Fibroblast of pulmonary artery (primary cell): ENCODE data around the gene PAX5.
A peak's percentile ranks its signal among the peaks of the same experiment; 100 is the strongest.
"Not testable (repeated sequence)": the region's sequence is repeated elsewhere in the genome, so short reads cannot be mapped to it uniquely, and the experiment has no call there.

ENCODE experiments used
- DNase-seq: peaks from one replicate; pipeline ENCODE4 v3.0.0-alpha.2; 2010; ENCODE audit warnings: low read depth
- H3K4me3 ChIP-seq: replicated peaks from 2 replicates; pipeline ENCODE4 v1.5.1; 2011; ENCODE audit warnings: low read depth, mild to moderate bottlenecking, control low read depth, low read length, moderate library complexity
- TF ChIP-seq, protein P1 (sequence below): IDR thresholded peaks from 2 replicates; pipeline ENCODE4 v1.5.1; 2011; ENCODE audit warnings: mild to moderate bottlenecking, control low read depth, low read length, inconsistent platforms; ENCODE audit errors: missing control alignments

PAX5 gene

GRCh38 chr9:37033682-37034304, at the start of gene PAX5:
TSS of gene PAX5 (minus strand) at chr9:37034268. CDS start at chr9:37034031, 237 bp downstream.
- H3K4me3 ChIP-seq: no peak within 1 kb of the TSS
- no peak for DNase-seq
- TF ChIP-seq, protein P1, sequence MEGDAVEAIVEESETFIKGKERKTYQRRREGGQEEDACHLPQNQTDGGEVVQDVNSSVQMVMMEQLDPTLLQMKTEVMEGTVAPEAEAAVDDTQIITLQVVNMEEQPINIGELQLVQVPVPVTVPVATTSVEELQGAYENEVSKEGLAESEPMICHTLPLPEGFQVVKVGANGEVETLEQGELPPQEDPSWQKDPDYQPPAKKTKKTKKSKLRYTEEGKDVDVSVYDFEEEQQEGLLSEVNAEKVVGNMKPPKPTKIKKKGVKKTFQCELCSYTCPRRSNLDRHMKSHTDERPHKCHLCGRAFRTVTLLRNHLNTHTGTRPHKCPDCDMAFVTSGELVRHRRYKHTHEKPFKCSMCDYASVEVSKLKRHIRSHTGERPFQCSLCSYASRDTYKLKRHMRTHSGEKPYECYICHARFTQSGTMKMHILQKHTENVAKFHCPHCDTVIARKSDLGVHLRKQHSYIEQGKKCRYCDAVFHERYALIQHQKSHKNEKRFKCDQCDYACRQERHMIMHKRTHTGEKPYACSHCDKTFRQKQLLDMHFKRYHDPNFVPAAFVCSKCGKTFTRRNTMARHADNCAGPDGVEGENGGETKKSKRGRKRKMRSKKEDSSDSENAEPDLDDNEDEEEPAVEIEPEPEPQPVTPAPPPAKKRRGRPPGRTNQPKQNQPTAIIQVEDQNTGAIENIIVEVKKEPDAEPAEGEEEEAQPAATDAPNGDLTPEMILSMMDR: no peak

DNA sequence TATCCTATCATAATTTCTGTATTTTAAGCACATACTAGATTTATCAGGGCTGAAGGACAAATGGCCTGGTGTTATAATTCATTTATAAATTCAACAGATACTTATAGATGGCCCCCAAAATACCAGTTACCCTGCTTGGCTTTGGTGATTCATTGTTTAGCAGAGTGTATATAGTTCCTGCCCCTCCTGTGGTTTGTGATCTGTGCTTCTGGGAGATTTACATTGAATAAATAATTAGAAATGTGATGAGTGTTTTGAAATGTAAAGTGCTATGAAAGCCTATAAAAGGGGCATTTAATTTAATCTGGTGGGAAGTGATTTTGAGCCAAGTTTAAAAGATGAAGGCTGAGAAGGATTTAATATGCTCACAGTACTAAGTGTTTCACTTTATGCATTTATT, 49.6 kb upstream of the PAX5 start:
- H3K4me3 ChIP-seq: no peak overlapping the region
- TF ChIP-seq, protein P1: no peak
- DNase-seq: no peak

GRCh38 chr9:37082214-37082765, 48.2 kb upstream of the PAX5 start:
- no peak overlapping the region for H3K4me3 ChIP-seq
- TF ChIP-seq, protein P1: no peak
- DNase-seq: peak; percentile 25

DNA sequence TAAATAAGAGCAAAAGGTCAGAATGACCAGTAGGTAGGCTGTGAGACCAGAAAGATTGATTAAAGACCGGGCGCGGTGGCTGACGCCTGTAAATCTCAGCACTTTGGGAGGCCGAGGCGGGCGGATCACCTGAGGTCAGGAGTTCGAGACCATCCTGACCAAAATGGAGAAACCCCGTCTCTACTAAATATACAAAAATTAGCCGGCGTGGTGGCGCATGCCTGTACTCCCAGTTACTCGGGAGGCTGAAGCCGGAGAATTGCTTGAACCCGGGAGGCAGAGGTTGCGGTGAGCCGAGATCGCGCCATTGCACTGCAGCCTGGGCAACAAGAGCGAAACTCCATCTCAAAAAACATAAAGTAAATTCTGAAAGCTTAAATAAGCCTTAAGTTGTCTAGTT, 47.4 kb upstream of the PAX5 start:
- DNase-seq, H3K4me3 ChIP-seq: not testable (repeated sequence)

DNA sequence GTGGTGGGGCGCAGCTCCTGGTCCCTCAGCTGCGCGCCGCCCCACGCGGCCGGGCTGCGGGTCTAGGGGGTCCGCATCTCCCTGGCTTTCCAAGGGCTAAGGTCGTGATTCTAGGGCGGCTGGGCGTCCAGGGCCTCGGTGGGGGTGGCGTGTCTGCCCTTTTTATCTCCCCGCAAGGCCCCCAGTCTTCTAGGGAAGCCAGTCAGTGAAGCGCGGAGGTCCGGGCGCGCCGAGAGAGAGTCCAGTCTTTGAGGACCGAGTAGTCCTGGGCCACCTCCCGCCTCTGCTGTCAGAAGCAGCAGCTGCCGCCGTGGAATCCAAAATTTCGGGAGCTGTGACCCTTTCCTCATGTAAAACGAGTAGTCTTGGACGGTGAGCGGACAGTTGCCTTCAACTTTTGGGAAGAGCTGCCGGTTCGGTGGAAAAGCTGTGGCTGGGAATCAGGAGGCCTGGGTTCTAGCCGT, 46.1 kb upstream of the PAX5 start:
- peak overlapping the region; percentile 89 for H3K4me3 ChIP-seq
- DNase-seq: peak; percentile 23

- TF ChIP-seq, protein P1: no peak
- DNase-seq: peak; percentile 96
- peak overlapping the region; percentile 89 for H3K4me3 ChIP-seq
Measured at GRCh38 chr9:37079370-37080164, 45.5 kb upstream of the PAX5 start.

DNA sequence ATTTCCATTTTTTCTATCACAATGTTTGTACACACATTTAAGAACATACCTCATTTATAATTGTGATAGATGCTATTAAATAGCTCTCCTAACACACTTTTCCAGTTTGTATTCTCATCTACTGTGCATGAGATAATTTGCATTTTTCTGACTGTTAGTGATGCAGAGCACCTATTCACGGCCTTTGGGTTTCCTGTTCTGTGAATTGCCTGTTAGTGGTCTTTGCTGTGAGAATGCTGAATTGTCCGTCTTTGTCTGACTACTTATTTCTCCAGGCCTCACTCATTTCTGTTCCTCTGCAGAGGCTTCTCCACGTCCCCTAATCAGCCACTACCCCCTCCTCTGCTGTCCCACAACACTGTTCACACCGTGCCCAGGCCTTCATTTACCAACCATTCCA, 40.7 kb upstream of the PAX5 start:
- DNase-seq, H3K4me3 ChIP-seq: not testable (repeated sequence)

DNA sequence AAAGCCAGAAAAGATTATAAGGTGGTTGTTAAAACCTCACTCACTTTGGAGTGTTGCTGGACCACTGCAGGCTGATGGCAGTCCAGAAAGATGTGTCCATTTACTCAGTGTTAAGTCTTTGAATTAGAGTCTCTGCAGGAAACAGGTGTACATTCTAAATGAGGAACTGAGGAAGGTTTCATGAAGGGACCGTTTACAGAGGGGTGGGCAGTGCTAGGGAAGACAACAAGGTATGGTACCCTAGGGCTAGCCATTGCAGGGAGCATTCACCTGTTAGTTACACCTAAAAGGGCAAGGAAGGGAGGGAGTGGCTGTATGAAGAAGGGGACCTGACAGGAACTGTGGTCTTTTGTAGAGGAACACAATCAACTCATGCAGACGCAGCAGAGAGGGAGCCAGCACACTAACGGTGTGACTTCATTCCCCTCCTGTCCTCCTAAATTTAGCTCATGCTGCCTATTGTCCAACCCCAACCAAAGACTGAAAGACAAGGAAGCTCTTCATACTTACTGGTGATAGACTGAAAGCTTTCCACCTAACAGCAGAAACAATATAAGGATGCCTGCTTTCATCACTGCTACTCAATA, 32.2 kb upstream of the PAX5 start:
- TF ChIP-seq, protein P1: no peak
- no peak overlapping the region for H3K4me3 ChIP-seq
- no peak for DNase-seq
